Lung (tissue), 12 donors: ENCODE measurements around the gene CD200. TPM values are rescaled to one million over a fixed set of nuclear protein-coding genes. Genes with fewer than 3 reads are reported as not detected.

ENCODE experiments used
- ATAC-seq: fragments of 200-7000 bp; cut with Tn5 transposase; one replicate; pipeline ENCODE4 v1.9.1; 2020; ENCODE audit warnings: moderate number of reproducible peaks; ENCODE audit not compliant: insufficient read depth, low FRiP score
- DNase-seq, 3 donors: peaks; one replicate each; pipeline ENCODE4 v3.0.0-alpha.2; 2013 to 2017
- H3K27ac ChIP-seq, 2 donors: one replicate each; pipeline ENCODE4 v1.5.1; 2013; ENCODE audit warnings: mild to moderate bottlenecking in 2 of 2, moderate library complexity in 2 of 2, control low read depth in 1 of 2, inconsistent platforms in 1 of 2, low read depth in 1 of 2, low read length in 1 of 2
- H3K27me3 ChIP-seq, 3 donors: one replicate each; pipeline ENCODE4 v1.5.1; 2013; ENCODE audit warnings: low read length in 2 of 3; ENCODE audit not compliant: control insufficient read depth in 3 of 3, insufficient read depth in 3 of 3
- H3K36me3 ChIP-seq, 4 donors: one replicate each; pipeline ENCODE4 v1.5.1; 2013; ENCODE audit warnings: low read length in 4 of 4, mild to moderate bottlenecking in 1 of 4, moderate library complexity in 1 of 4; ENCODE audit not compliant: control insufficient read depth in 4 of 4, insufficient read depth in 4 of 4
- H3K4me1 ChIP-seq, 5 donors: one replicate each; pipeline ENCODE4 v1.5.1; 2013; ENCODE audit warnings: low read length in 5 of 5, mild to moderate bottlenecking in 2 of 5, moderate library complexity in 1 of 5; ENCODE audit not compliant: control insufficient read depth in 5 of 5, insufficient read depth in 5 of 5
- H3K4me3 ChIP-seq: one replicate; pipeline ENCODE4 v1.5.1; 2013; ENCODE audit warnings: mild to moderate bottlenecking, control low read depth, moderate library complexity
- H3K9ac ChIP-seq, 2 donors: one replicate each; pipeline ENCODE4 v1.5.1; 2013; ENCODE audit warnings: low read length in 2 of 2, control low read depth in 1 of 2; ENCODE audit not compliant: insufficient read depth in 1 of 2
- H3K9me3 ChIP-seq, 4 donors: one replicate each; pipeline ENCODE4 v1.5.1; 2013; ENCODE audit warnings: low read length in 3 of 4, mild to moderate bottlenecking in 1 of 4, moderate library complexity in 1 of 4; ENCODE audit not compliant: control insufficient read depth in 4 of 4, insufficient read depth in 3 of 4
- CTCF ChIP-seq: IDR thresholded peaks from 2 replicates; pipeline ENCODE4 v1.5.1; 2012; ENCODE audit warnings: mild to moderate bottlenecking; ENCODE audit errors: control extremely low read depth, extremely low read depth
- WGBS, 2 donors: extraction: QIAGEN DNeasy Blood & Tissue Kit; methylation state at CpG; one replicate each; pipeline ENCODE4 v1.1.7; 2013; 5-methylcytosine and 5-hydroxymethylcytosine counted together
- polyA plus RNA-seq, 2 donors: library from polyadenylated mRNA; stranded (reverse); fragments of 200-250 nt; gene quantifications; one replicate each; pipeline ENCODE4 v1.2.1, GENCODE V29; 2013
- total RNA-seq, 2 donors: library from RNA; depleted of rRNA in 1 of 2; stranded (reverse); fragments of >200 nt in 1 of 2; gene quantifications; one replicate each; pipeline ENCODE4 v1.2.1, GENCODE V29; 2014 to 2021
- donor health status: control.
- donor health status: control.
- donor health status: Bipolar disorder and iron deficiency.
- donor health status: healthy.
- donor health status: DM: yes; HTN: yes; CAD: no.

Gene CD200
- total and polyA plus RNA-seq, 4 donors, result 4.6 to 21.6 (median 6.0) TPM

GRCh38 chr3:112335434-112335781, 2.5 kb downstream of the CD200 start:
- Histone ChIP-seq H3K9me3 (no peaks in the 10 kb centered on the region), H3K4me1 (peaks cover 0 to 13% (median 0%) of the 10 kb centered on the region in 5 donors), H3K9ac (peak overlapping the region in 1 of 2 donors; percentile 99), H3K36me3 (peaks cover 0 to 5% (median 2%) of the 10 kb centered on the region in 4 donors), H3K27me3 (no peaks in the 10 kb centered on the region), H3K4me3 (no peak overlapping the region), H3K27ac (no peak overlapping the region)
- ATAC-seq, result no peak
- WGBS, 2 donors, result 94 to 98% methylated on average over 2 of the region's 2 CpGs
- no peak for TF ChIP-seq CTCF
- DNase-seq, result no peak

- H3K9ac ChIP-seq, result no peak overlapping the region
- no peak overlapping the region for H3K27ac ChIP-seq
- no peak for DNase-seq
- WGBS, 2 donors, result 86 to 87% methylated on average over 6 of the region's 6 CpGs
- no peak for ATAC-seq
- H3K4me1 ChIP-seq, result peaks cover 0 to 13% (median 0%) of the 10 kb centered on the region in 5 donors
- no peak for TF ChIP-seq CTCF
- H3K36me3 ChIP-seq, result peaks cover 0 to 7% (median 3%) of the 10 kb centered on the region in 4 donors
- H3K4me3 ChIP-seq, result no peak overlapping the region
- H3K27me3 ChIP-seq, result no peaks in the 10 kb centered on the region
- peaks cover 0 to under 1% (median under 1%) of the 10 kb centered on the region in 4 donors for H3K9me3 ChIP-seq
Measured at GRCh38 chr3:112338021-112338726, 5.2 kb downstream of the CD200 start.

GRCh38 chr3:112338727-112339056, 5.7 kb downstream of the CD200 start:
- ATAC-seq, result no peak
- H3K36me3 ChIP-seq, result peaks cover 0 to 8% (median 4%) of the 10 kb centered on the region in 4 donors
- 75 to 87% methylated on average over 2 of the region's 2 CpGs for WGBS, 2 donors

More at GRCh38 chr3:112338727-112339056, 5.7 kb downstream of the CD200 start:
- Histone ChIP-seq H3K4me1 (peaks cover 0 to 13% (median 0%) of the 10 kb centered on the region in 5 donors), H3K9ac (no peak overlapping the region), H3K27me3 (no peaks in the 10 kb centered on the region), H3K4me3 (no peak overlapping the region), H3K27ac (no peak overlapping the region), H3K9me3 (peaks cover 0 to 2% (median under 1%) of the 10 kb centered on the region in 4 donors)
- DNase-seq, result no peak
- TF ChIP-seq CTCF, result no peak
